ENCODE results near the gene ABHD5.

DNA sequence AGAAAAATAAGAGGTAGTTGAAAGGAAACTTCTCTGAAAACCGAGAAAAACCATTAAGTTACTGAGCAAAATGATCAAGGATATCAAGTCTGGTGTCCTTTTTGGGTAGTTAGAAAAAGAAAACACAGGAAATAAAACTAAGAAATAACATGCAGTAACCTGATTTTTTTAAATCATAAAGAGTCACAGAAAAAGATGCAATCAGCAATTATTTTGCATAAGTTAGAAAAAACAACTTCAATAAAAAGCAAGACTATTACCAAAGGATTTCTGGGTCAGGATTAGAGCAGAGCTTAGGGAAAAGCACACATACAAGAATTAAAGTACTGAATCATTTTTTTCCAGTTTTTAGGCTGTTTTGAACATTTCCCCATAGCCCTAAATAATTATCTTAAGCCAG lies 40.4 kb upstream of the ABHD5 start:
- TF ChIP-seq, protein P1, sequence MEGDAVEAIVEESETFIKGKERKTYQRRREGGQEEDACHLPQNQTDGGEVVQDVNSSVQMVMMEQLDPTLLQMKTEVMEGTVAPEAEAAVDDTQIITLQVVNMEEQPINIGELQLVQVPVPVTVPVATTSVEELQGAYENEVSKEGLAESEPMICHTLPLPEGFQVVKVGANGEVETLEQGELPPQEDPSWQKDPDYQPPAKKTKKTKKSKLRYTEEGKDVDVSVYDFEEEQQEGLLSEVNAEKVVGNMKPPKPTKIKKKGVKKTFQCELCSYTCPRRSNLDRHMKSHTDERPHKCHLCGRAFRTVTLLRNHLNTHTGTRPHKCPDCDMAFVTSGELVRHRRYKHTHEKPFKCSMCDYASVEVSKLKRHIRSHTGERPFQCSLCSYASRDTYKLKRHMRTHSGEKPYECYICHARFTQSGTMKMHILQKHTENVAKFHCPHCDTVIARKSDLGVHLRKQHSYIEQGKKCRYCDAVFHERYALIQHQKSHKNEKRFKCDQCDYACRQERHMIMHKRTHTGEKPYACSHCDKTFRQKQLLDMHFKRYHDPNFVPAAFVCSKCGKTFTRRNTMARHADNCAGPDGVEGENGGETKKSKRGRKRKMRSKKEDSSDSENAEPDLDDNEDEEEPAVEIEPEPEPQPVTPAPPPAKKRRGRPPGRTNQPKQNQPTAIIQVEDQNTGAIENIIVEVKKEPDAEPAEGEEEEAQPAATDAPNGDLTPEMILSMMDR (conservative IDR thresholded peaks at IDR 0.05) = no peak
- TF ChIP-seq ZFX (IDR thresholded peaks at IDR 0.05) = no peak

Data from C4-2B (cell line).